Prostate gland (tissue), 2 donors: ENCODE data around the gene CD82.

Source experiments
- POLR2A ChIP-seq: fragments of 450-650 bp; IDR thresholded peaks from one replicate; pipeline ENCODE4 v1.6.1; 2016; ENCODE audit warnings: antibody characterized with exemption, mild to moderate bottlenecking
- POLR2AphosphoS5 ChIP-seq: sonication (generic); formaldehyde crosslinking; IDR thresholded peaks from one replicate; pipeline ENCODE4 v1.6.1; 2017; ENCODE audit warnings: antibody characterized with exemption
- TF ChIP-seq, protein P1 (sequence below), 4 experiments: fragments of 200-600 bp in 2 of 4; fragments of 450-650 bp in 2 of 4; sonication (generic) in 2 of 4; IDR thresholded peaks; 1 replicate in 3 of 4; 2 replicates in 1 of 4; pipeline ENCODE4 v1.5.1; 2016 to 2019; ENCODE audit warnings: antibody characterized with exemption in 4 of 4, mild to moderate bottlenecking in 2 of 4, moderate library complexity in 2 of 4

- TF ChIP-seq, protein P1, sequence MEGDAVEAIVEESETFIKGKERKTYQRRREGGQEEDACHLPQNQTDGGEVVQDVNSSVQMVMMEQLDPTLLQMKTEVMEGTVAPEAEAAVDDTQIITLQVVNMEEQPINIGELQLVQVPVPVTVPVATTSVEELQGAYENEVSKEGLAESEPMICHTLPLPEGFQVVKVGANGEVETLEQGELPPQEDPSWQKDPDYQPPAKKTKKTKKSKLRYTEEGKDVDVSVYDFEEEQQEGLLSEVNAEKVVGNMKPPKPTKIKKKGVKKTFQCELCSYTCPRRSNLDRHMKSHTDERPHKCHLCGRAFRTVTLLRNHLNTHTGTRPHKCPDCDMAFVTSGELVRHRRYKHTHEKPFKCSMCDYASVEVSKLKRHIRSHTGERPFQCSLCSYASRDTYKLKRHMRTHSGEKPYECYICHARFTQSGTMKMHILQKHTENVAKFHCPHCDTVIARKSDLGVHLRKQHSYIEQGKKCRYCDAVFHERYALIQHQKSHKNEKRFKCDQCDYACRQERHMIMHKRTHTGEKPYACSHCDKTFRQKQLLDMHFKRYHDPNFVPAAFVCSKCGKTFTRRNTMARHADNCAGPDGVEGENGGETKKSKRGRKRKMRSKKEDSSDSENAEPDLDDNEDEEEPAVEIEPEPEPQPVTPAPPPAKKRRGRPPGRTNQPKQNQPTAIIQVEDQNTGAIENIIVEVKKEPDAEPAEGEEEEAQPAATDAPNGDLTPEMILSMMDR (IDR thresholded peaks at IDR 0.05): no peak
- TF ChIP-seq POLR2A: no peak
- no peak for TF ChIP-seq POLR2AphosphoS5
Observed at GRCh38 chr11:44578279-44578678, 12.8 kb downstream of the CD82 start.
